CD4-positive, alpha-beta T cell treated with Interleukin-10 for 1 hour (primary cell): Measurements from ENCODE around the gene MAN2B1.

Experiments used
- DNase-seq: peaks from one replicate; pipeline ENCODE4 v3.0.0-alpha.2; 2020

Gene MAN2B1

GRCh38 chr19:12610540-12611360, 55.8 kb downstream of the MAN2B1 start, which contains the start of the genes ZNF490 and ZNF791:
Gene ZNF490 (minus strand): TSS chr19:12610813. CDS start chr19:12610680, 133 bp downstream.
Gene ZNF791 (plus strand): TSS chr19:12610920. CDS start chr19:12611080, 160 bp downstream.
- DNase-seq: peak; percentile 98

GRCh38 chr19:12607631-12608030, 58.9 kb downstream of the MAN2B1 start:
- no peak for DNase-seq

- DNase-seq: no peak
Measured at GRCh38 chr19:12606796-12607195, 59.7 kb downstream of the MAN2B1 start.

GRCh38 chr19:12603714-12604113, 62.8 kb downstream of the MAN2B1 start:
- DNase-seq: peak; percentile 64

- no peak for DNase-seq
Measured at GRCh38 chr19:12597594-12597993, 68.9 kb downstream of the MAN2B1 start.

- no peak for DNase-seq
Measured at GRCh38 chr19:12596927-12597548, 69.5 kb downstream of the MAN2B1 start.
